Measurements from ENCODE around the gene OCRL.

GRCh38 chrX:129618997-129619396, 78.9 kb downstream of the OCRL start:
- TF ChIP-seq POLR2A (IDR thresholded peaks at IDR 0.05; ENCODE audit: low read depth, low read length) (no peak), POLR2AphosphoS5 (IDR thresholded peaks at IDR 0.05; ENCODE audit: low read depth, low read length) (no peak), TAF1 (IDR thresholded peaks at IDR 0.05; ENCODE audit: low read depth, low read length) (no peak), POU2F2 (IDR thresholded peaks at IDR 0.05; ENCODE audit: low read depth, low read length) (no peak)

Data from GM12891 (cell line).